Muscle of leg (tissue), 11 donors: Measurements from ENCODE around the gene XRCC1. TPM values are rescaled to one million over a fixed set of nuclear protein-coding genes. Genes with fewer than 3 reads are reported as not detected.
A peak's percentile ranks its signal among the peaks of the same experiment; 100 is the strongest.

Source experiments
- DNase-seq: peaks from one replicate; pipeline ENCODE4 v3.0.0; 2013
- H3K27ac ChIP-seq: one replicate; pipeline ENCODE4 v1.5.1; 2013; ENCODE audit warnings: mild to moderate bottlenecking, low read length, control low read depth
- H3K27me3 ChIP-seq: one replicate; pipeline ENCODE4 v1.6.1; 2013; ENCODE audit warnings: low read length; ENCODE audit not compliant: control insufficient read depth, insufficient read depth
- H3K36me3 ChIP-seq: one replicate; pipeline ENCODE4 v1.6.1; 2013; ENCODE audit warnings: low read length; ENCODE audit not compliant: control insufficient read depth, insufficient read depth
- H3K4me1 ChIP-seq: one replicate; pipeline ENCODE4 v1.6.1; 2013; ENCODE audit warnings: low read length; ENCODE audit not compliant: control insufficient read depth, insufficient read depth
- H3K4me3 ChIP-seq: one replicate; pipeline ENCODE4 v1.5.1; 2013; ENCODE audit warnings: low read length, control low read depth
- H3K9me3 ChIP-seq: replicated peaks from 2 replicates; pipeline ENCODE4 v1.6.1; 2013; ENCODE audit warnings: low read depth, low read length; ENCODE audit not compliant: control insufficient read depth
- WGBS: methylation state at CpG from one replicate; pipeline ENCODE4 v1.1.5; 2013; ENCODE audit warnings: missing lambda C conversion rate; ENCODE audit not compliant: insufficient coverage; 5-methylcytosine and 5-hydroxymethylcytosine counted together
- polyA plus RNA-seq, 8 donors: library from polyadenylated mRNA; unstranded; fragments of 120-200 nt; gene quantifications; one replicate each; pipeline versions ENCODE4 v1.2.1 to v1.2.3, GENCODE V29; 2013; ENCODE audit warnings: inconsistent platforms in 1 of 8, low replicate concordance in 1 of 8; ENCODE audit not compliant: insufficient read length in 8 of 8, insufficient read depth in 1 of 8
- total RNA-seq: library from RNA; stranded (reverse); fragments of 120-200 nt; gene quantifications from one replicate; pipeline ENCODE4 v1.2.4, GENCODE V29; 2013

Gene XRCC1
- total and polyA plus RNA-seq, 9 donors = 27.7 to 42.5 (median 34.8) TPM

GRCh38 chr19:43504426-43505185, 70.7 kb downstream of the XRCC1 start, which contains the start of gene PHLDB3:
Gene PHLDB3, minus strand, starts transcription at chr19:43504746. Its CDS starts 628 bp downstream, at chr19:43504118.
- peaks cover 18% of the 10 kb centered on the region for H3K36me3 ChIP-seq
- peaks cover 13% of the 10 kb centered on the region for H3K27me3 ChIP-seq
- H3K27ac ChIP-seq = peak within 1 kb of the TSS; percentile 86

GRCh38 chr19:43503501-43504425, 71.6 kb downstream of the XRCC1 start:
- peak overlapping the region; percentile 86 for H3K27ac ChIP-seq
- under 1% methylated on average over 63 of the region's 64 CpGs for WGBS
- peak; percentile 97 for DNase-seq
- peaks cover 33% of the 10 kb centered on the region for H3K4me1 ChIP-seq
- H3K9me3 ChIP-seq = no peaks in the 10 kb centered on the region
- H3K36me3 ChIP-seq = peaks cover 16% of the 10 kb centered on the region
- H3K4me3 ChIP-seq = peak overlapping the region; percentile 84
- H3K27me3 ChIP-seq = peaks cover 13% of the 10 kb centered on the region

More at GRCh38 chr19:43504426-43505185, 70.7 kb downstream of the XRCC1 start, which contains the start of gene PHLDB3:
- peak within 1 kb of the TSS; percentile 84 for H3K4me3 ChIP-seq
- peak; percentile 48 for DNase-seq
- peaks cover 26% of the 10 kb centered on the region for H3K4me1 ChIP-seq
- no peaks in the 10 kb centered on the region for H3K9me3 ChIP-seq
- WGBS = 0% methylated on average over 14 of the region's 42 CpGs

GRCh38 chr19:43502419-43502976, 72.8 kb downstream of the XRCC1 start:
- H3K9me3 ChIP-seq = no peaks in the 10 kb centered on the region
- H3K4me3 ChIP-seq = no peak overlapping the region
- H3K36me3 ChIP-seq = peaks cover 11% of the 10 kb centered on the region
- 54% methylated on average over 9 of the region's 23 CpGs for WGBS
- peaks cover 38% of the 10 kb centered on the region for H3K4me1 ChIP-seq
- no peak overlapping the region for H3K27ac ChIP-seq
- no peak for DNase-seq
- peaks cover 13% of the 10 kb centered on the region for H3K27me3 ChIP-seq

- H3K9me3 ChIP-seq = no peaks in the 10 kb centered on the region
- H3K4me1 ChIP-seq = peaks cover 38% of the 10 kb centered on the region
- DNase-seq = no peak
- WGBS = 39% methylated on average over 20 of the region's 43 CpGs
- no peak overlapping the region for H3K4me3 ChIP-seq
- peaks cover 15% of the 10 kb centered on the region for H3K36me3 ChIP-seq
- H3K27me3 ChIP-seq = peaks cover 13% of the 10 kb centered on the region
- no peak overlapping the region for H3K27ac ChIP-seq
Observed at GRCh38 chr19:43501661-43502418, 73.5 kb downstream of the XRCC1 start.

GRCh38 chr19:43499042-43499441, 76.3 kb downstream of the XRCC1 start:
- H3K4me3 ChIP-seq = no peak overlapping the region
- no peaks in the 10 kb centered on the region for H3K9me3 ChIP-seq
- DNase-seq = no peak
- peak overlapping the region; percentile 63 for H3K27ac ChIP-seq
- H3K36me3 ChIP-seq = peaks cover 27% of the 10 kb centered on the region
- H3K27me3 ChIP-seq = peaks cover 13% of the 10 kb centered on the region
- H3K4me1 ChIP-seq = peaks cover 29% of the 10 kb centered on the region
- 68% methylated on average over 3 of the region's 3 CpGs for WGBS

- H3K9me3 ChIP-seq = no peaks in the 10 kb centered on the region
- peak; percentile 93 for DNase-seq
- H3K27ac ChIP-seq = no peak overlapping the region
- WGBS = 53% methylated on average over 4 of the region's 5 CpGs
- peaks cover 13% of the 10 kb centered on the region for H3K27me3 ChIP-seq
- no peak overlapping the region for H3K4me3 ChIP-seq
- H3K36me3 ChIP-seq = peaks cover 27% of the 10 kb centered on the region
- H3K4me1 ChIP-seq = peaks cover 24% of the 10 kb centered on the region
Observed at GRCh38 chr19:43498233-43498842, 77.0 kb downstream of the XRCC1 start.

GRCh38 chr19:43496960-43497359, 78.4 kb downstream of the XRCC1 start:
- Histone ChIP-seq H3K4me3 (no peak overlapping the region), H3K27ac (no peak overlapping the region), H3K9me3 (no peaks in the 10 kb centered on the region), H3K36me3 (peaks cover 27% of the 10 kb centered on the region), H3K27me3 (peaks cover 4% of the 10 kb centered on the region), H3K4me1 (peaks cover 15% of the 10 kb centered on the region)
- 76% methylated on average over 4 of the region's 7 CpGs for WGBS
- DNase-seq = no peak

- H3K4me3 ChIP-seq = no peak overlapping the region
- H3K4me1 ChIP-seq = peaks cover 12% of the 10 kb centered on the region
- peaks cover 27% of the 10 kb centered on the region for H3K36me3 ChIP-seq
- no peak overlapping the region for H3K27ac ChIP-seq
- 70% methylated on average over 5 of the region's 8 CpGs for WGBS
- no peaks in the 10 kb centered on the region for H3K27me3 ChIP-seq
- no peaks in the 10 kb centered on the region for H3K9me3 ChIP-seq
- DNase-seq = no peak
Observed at GRCh38 chr19:43495082-43495481, 80.2 kb downstream of the XRCC1 start.
